HepG2 (cell line): Measurements from ENCODE around the gene RBM8A. TPM values are rescaled to one million over a fixed set of nuclear protein-coding genes. Genes with fewer than 3 reads are reported as not detected.

Source experiments
- AGO1 ChIP-seq: fragments of 200-400 bp; formaldehyde crosslinking; IDR thresholded peaks from 2 replicates; pipeline ENCODE4 v1.6.1; 2017; ENCODE audit warnings: mild to moderate bottlenecking, low read depth, low read length, moderate library complexity; ENCODE audit not compliant: poor library complexity, severe bottlenecking
- HOMEZ ChIP-seq: IDR thresholded peaks from 2 replicates; pipeline ENCODE4 v1.6.1; 2016; ENCODE audit warnings: low read depth
- HOXA9 ChIP-seq: sonication (generic); formaldehyde crosslinking; IDR thresholded peaks from 2 replicates; pipeline ENCODE4 v1.8.1; 2022; ENCODE audit warnings: missing genetic modification reagents, mild to moderate bottlenecking, moderate library complexity, borderline replicate concordance
- MIER3 ChIP-seq: IDR thresholded peaks from 2 replicates; pipeline ENCODE4 v1.6.1; 2016; ENCODE audit warnings: missing compliant biosample characterization, borderline replicate concordance
- NCOA2 ChIP-seq: sonication (generic); formaldehyde crosslinking; IDR thresholded peaks from 2 replicates; pipeline ENCODE4 v1.8.0; 2022; ENCODE audit warnings: inconsistent platforms
- NFIC ChIP-seq: IDR thresholded peaks from 2 replicates; pipeline ENCODE4 v1.6.1; 2012; ENCODE audit warnings: mild to moderate bottlenecking, low read length, inconsistent platforms
- POLR2A ChIP-seq, 2 experiments: IDR thresholded peaks; 2 replicates each; pipeline ENCODE4 v1.6.1; 2011; ENCODE audit warnings: low read depth in 2 of 2, low read length in 2 of 2, mild to moderate bottlenecking in 1 of 2, moderate library complexity in 1 of 2; ENCODE audit not compliant: insufficient read depth in 1 of 2
- POLR2G ChIP-seq: fragments of 200-400 bp; formaldehyde crosslinking; IDR thresholded peaks from 2 replicates; pipeline ENCODE4 v1.6.1; 2018; ENCODE audit warnings: mild to moderate bottlenecking, low read depth, low read length, moderate library complexity
- RFX1 ChIP-seq: fragments of 450-650 bp; IDR thresholded peaks from 2 replicates; pipeline ENCODE4 v1.6.1; 2017
- RNF2 ChIP-seq: fragments of 450-650 bp; conservative IDR thresholded peaks from 2 replicates; pipeline ENCODE4 v1.6.1; 2016; ENCODE audit warnings: low read depth
- SNAPC4 ChIP-seq: sonication (generic); formaldehyde crosslinking; IDR thresholded peaks from 2 replicates; pipeline ENCODE4 v1.4.0; 2020; ENCODE audit warnings: mild to moderate bottlenecking, missing genetic modification reagents
- TBX2 ChIP-seq: sonication (generic); formaldehyde crosslinking; IDR thresholded peaks from 2 replicates; pipeline ENCODE4 v1.5.0; 2020; ENCODE audit warnings: missing genetic modification reagents, mild to moderate bottlenecking, borderline replicate concordance
- TCF12 ChIP-seq, 2 experiments: fragments of 450-650 bp in 1 of 2; sonication (generic) in 1 of 2; formaldehyde crosslinking in 1 of 2; IDR thresholded peaks; 2 replicates each; pipeline versions ENCODE4 v1.6.1 to v1.8.0; 2017 to 2022; ENCODE audit warnings: antibody characterized with exemption in 1 of 2, mild to moderate bottlenecking in 1 of 2, missing genetic modification reagents in 1 of 2, moderate library complexity in 1 of 2
- ZNF331 ChIP-seq: sonication (generic); formaldehyde crosslinking; IDR thresholded peaks from 2 replicates; pipeline ENCODE4 v1.4.0; 2020; ENCODE audit warnings: missing genetic modification reagents
- ZNF414 ChIP-seq: sonication (generic); formaldehyde crosslinking; IDR thresholded peaks from 2 replicates; pipeline ENCODE4 v1.5.0; 2020; ENCODE audit warnings: missing genetic modification reagents
- ZNF441 ChIP-seq: sonication (generic); formaldehyde crosslinking; IDR thresholded peaks from 2 replicates; pipeline ENCODE4 v1.7.0; 2021; ENCODE audit warnings: missing genetic modification reagents, borderline replicate concordance
- ZNF567 ChIP-seq: sonication (generic); formaldehyde crosslinking; IDR thresholded peaks from 2 replicates; pipeline ENCODE4 v1.8.1; 2023; ENCODE audit warnings: mild to moderate bottlenecking, missing genetic modification reagents, borderline replicate concordance
- ZNF891 ChIP-seq: sonication (generic); formaldehyde crosslinking; IDR thresholded peaks from 2 replicates; pipeline ENCODE4 v1.5.0; 2020; ENCODE audit warnings: mild to moderate bottlenecking, missing genetic modification reagents
- polyA plus RNA-seq, 8 experiments: library from polyadenylated mRNA; depleted of rRNA in 3 of 8; stranded (reverse) in 7 of 8; unstranded in 1 of 8; fragments of >200 nt; fragmentation: Illumina TruSeq in 4 of 8; extraction: Trizol in 4 of 8; gene quantifications; 2 replicates each; pipeline versions ENCODE4 v1.2.1 to v1.2.3, GENCODE V29; 2011 to 2016; ENCODE audit warnings: low read depth in 4 of 8, missing spikeins in 1 of 8, mixed read lengths in 1 of 8; ENCODE audit not compliant: insufficient read depth in 1 of 8
- total RNA-seq, 5 experiments: library from RNA; depleted of rRNA; stranded (reverse); fragments of >200 nt; fragmentation: Illumina TruSeq; extraction: Trizol; gene quantifications; 2 replicates each; pipeline ENCODE4 v1.2.3, GENCODE V29; 2016; ENCODE audit warnings: low read depth in 1 of 5
- TF ChIP-seq, protein P1 (sequence below): sonication (generic); formaldehyde crosslinking; IDR thresholded peaks from 2 replicates; pipeline ENCODE4 v1.4.0; 2020; ENCODE audit warnings: missing genetic modification reagents

Gene RBM8A
- total and polyA plus RNA-seq, 2 of the 13 experiments (the other 11 are each of a cell fraction or from before 2014, with no cell fraction given): 106 to 162 TPM

DNA sequence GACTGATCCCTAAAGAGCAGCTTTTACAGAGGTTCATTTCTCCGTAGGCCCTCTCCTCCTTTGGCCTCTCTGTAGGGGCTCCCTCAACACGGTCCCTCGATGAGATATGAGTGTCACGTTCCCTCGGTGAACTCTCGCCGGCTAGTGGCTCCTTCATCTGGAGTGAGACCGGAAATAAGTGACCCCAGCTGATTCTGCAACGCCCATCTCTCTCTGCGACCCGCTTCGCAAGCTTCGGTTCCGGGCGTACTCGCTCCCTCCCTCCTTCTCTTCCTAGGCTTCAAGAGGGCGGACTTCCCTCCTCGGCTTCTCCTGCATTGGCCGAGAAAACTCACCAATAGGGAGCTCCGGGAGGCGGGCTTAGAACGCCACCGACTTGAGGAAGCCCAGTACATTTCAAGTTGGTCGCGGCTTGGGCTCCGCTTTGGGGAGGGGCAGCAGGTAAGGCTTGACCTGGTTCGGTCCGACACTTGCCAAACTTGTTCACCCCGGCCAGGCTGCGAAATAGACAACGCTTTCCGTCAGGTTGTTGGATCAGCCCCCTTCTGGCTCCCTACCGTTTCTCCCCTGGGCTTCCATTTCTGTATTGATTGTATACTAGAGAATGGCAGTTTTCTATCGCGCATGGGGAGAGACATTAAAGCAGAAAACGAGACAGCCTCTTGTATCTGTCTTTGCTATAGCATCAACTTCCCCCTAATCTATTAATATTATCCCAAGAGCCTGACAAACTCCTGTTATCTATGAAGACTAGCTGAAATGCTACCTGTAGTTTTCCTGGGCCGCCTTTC lies 37.2 kb upstream of the RBM8A start, which contains the start of the genes ANKRD34A and POLR3GL (continued):
- TF ChIP-seq TBX2 (0 out of 2 replicates have a peak, but pooled peaks have one; percentile 14), ZNF414 (peak; percentile 62; the same call in 1 of the 2 replicates), TCF12 (IDR thresholded peaks at IDR 0.05) (no peak), TCF12 (CRISPR knock-in tag; IDR thresholded peaks at IDR 0.05) (0 out of 2 replicates have a peak, but pooled peaks have one; percentile 36), NCOA2 (CRISPR knock-in tag) (no peak), ZNF331 (CRISPR knock-in tag) (peak; percentile 16; the same call in 1 of the 2 replicates), RNF2 (no peak), POLR2G (peak; percentile 88), AGO1 (no peak), MIER3 (CRISPR knock-in tag) (peak; percentile 24; the same call in 1 of the 2 replicates), RFX1 (no peak), NFIC (no peak), ZNF891 (no peak; the same call in 1 of the 2 replicates), HOMEZ (CRISPR knock-in tag) (0 out of 2 replicates have a peak, but pooled peaks have one; percentile 12), HOXA9 (CRISPR knock-in tag) (no peak), ZNF567 (CRISPR knock-in tag) (no peak), ZNF441 (CRISPR knock-in tag) (peak; percentile 72; the same call in 1 of the 2 replicates), SNAPC4 (CRISPR knock-in tag) (0 out of 2 replicates have a peak, but pooled peaks have one; percentile 18), POLR2A (IDR thresholded peaks at IDR 0.05; ENCODE audit: insufficient read depth in 1 of 2, low read depth in 2 of 2, low read length in 2 of 2) (peak; percentile 57 to 85)
- TF ChIP-seq, protein P1, sequence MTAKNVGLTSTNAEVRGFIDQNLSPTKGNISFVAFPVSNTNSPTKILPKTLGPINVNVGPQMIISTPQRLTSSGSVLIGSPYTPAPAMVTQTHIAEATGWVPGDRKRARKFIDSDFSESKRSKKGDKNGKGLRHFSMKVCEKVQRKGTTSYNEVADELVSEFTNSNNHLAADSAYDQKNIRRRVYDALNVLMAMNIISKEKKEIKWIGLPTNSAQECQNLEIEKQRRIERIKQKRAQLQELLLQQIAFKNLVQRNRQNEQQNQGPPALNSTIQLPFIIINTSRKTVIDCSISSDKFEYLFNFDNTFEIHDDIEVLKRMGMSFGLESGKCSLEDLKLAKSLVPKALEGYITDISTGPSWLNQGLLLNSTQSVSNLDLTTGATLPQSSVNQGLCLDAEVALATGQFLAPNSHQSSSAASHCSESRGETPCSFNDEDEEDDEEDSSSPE: peak; percentile 59
